ENCODE data around the gene FASTK.
"Not testable (repeated sequence)": the region's sequence is repeated elsewhere in the genome, so short reads cannot be mapped to it uniquely, and the experiment has no call there.

FASTK gene

GRCh38 chr7:151057989-151058780 is 22.4 kb downstream of the FASTK start:
- peak; percentile 99 for DNase-seq
- in situ Hi-C loops (cut with MboI; ENCODE audit: low pct_unique_long_range_greater_than_20kb, low sequenced_read_pairs) = no loop called here

DNA sequence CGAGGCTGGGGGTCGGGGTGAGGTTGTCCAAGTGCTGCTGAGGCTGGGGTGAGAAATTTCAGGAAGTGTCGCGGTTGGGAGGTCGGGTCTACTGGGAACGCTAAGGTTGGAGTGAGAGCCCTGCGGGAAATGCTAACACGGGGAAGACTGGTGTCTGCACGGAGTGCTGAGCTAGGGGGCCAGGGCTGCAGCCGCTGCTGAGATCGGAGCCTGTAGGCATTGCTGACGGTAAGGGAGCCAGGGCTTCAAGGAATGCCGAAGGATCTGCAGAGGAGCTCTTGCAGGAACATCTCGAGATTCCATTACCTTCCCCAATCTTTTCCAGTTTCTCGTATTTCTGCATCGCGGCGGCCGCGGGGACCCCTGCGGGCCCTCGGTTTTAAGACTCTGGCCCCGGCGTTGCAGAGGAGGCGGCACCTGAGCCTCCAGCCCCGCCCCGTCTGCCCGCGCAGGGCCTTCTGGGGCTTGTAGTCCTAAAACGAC is 23.1 kb downstream of the FASTK start, which contains the start of gene CDK5:
TSS of gene CDK5 (minus strand) at position 392 of the 483 bp plus-strand sequence. CDS start at position 343, 49 bp downstream.
- in situ Hi-C loops (cut with MboI; ENCODE audit: low pct_unique_long_range_greater_than_20kb, low sequenced_read_pairs) = no loop called here
- DNase-seq = no peak

- in situ Hi-C loops (cut with MboI; ENCODE audit: low pct_unique_long_range_greater_than_20kb, low sequenced_read_pairs) = no loop called here
- DNase-seq = no peak
Measured at GRCh38 chr7:151056666-151057505, 23.7 kb downstream of the FASTK start.

GRCh38 chr7:151056283-151056665 is 24.3 kb downstream of the FASTK start:
- in situ Hi-C loops (cut with MboI; ENCODE audit: low pct_unique_long_range_greater_than_20kb, low sequenced_read_pairs) = no loop called here
- DNase-seq = no peak

- in situ Hi-C loops (cut with MboI; ENCODE audit: low pct_unique_long_range_greater_than_20kb, low sequenced_read_pairs) = no loop called here
- no peak for DNase-seq
Measured at GRCh38 chr7:151053751-151054150, 26.9 kb downstream of the FASTK start.

- in situ Hi-C loops (cut with MboI; ENCODE audit: low pct_unique_long_range_greater_than_20kb, low sequenced_read_pairs) = no loop called here
- peak; percentile 66 for DNase-seq
Measured at GRCh38 chr7:151053096-151053495, 27.5 kb downstream of the FASTK start.

GRCh38 chr7:151051108-151051507 is 29.5 kb downstream of the FASTK start:
- DNase-seq = no peak
- in situ Hi-C loops (cut with MboI; ENCODE audit: low pct_unique_long_range_greater_than_20kb, low sequenced_read_pairs) = no loop called here

DNA sequence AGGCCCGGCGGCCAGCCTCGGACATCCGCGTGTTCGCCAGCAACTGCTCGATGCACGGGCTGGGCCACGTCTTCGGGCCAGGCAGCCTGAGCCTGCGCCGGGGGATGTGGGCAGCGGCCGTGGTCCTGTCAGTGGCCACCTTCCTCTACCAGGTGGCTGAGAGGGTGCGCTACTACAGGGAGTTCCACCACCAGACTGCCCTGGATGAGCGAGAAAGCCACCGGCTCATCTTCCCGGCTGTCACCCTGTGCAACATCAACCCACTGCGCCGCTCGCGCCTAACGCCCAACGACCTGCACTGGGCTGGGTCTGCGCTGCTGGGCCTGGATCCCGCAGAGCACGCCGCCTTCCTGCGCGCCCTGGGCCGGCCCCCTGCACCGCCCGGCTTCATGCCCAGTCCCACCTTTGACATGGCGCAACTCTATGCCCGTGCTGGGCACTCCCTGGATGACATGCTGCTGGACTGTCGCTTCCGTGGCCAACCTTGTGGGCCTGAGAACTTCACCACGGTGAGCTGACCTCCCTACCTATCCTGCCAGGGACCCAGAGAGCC is 31.6 kb downstream of the FASTK start:
- in situ Hi-C loops (cut with MboI; ENCODE audit: low pct_unique_long_range_greater_than_20kb, low sequenced_read_pairs) = no loop called here
- DNase-seq = no peak

GRCh38 chr7:151047976-151048815 is 32.4 kb downstream of the FASTK start, which contains the start of gene ASIC3:
Gene ASIC3, plus strand, starts transcription at chr7:151048531. Its CDS starts 355 bp downstream, at chr7:151048886.
- DNase-seq = no peak
- in situ Hi-C loops (cut with MboI; ENCODE audit: low pct_unique_long_range_greater_than_20kb, low sequenced_read_pairs) = no loop called here

DNA sequence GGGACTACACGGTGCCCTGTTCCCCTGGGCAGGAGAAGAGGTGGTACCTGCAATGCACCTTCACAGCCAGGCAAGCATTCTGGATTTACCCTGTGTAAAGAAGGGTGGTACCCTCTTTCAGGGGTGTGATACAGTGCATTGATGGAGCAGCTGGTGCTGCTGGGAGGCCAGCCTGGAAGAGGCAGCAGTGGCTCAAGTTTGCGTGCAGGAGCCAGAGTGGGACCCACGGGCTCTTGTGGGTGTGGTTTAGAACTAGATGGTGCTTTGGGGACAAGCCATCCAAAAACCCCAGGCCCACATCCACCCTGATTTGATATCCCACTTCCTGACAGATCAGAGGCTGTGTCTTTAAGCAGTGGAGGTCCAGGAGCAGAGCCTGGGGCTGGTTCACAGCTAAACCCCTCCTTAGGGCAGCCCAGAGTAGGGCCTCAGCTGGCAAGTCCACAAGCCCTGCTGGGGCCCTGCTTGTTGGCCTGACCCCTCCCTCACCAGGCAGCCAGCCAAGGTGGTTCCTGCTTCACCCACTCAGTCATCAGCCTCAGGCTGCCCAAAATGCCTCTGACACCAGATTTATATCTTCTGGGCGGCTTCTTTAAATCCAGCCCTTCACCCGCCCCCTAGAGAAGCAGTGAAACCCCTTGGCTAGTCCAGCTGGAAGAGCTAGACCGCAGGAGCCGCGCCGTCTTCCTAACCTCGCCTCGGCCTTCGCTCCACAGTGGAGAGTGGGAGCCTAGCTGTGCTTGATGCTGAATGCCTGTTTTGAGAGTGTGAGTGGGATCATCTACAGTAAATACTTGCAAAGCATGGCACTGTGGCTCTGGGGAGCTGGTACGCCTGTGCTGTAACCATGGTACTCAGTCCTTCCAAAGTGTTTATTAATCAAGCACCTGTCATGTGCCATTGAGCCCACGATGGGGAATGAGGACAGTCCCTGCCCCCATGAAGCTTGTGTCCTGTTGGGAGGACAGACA is 33.7 kb downstream of the FASTK start:
- in situ Hi-C loops (cut with MboI; ENCODE audit: low pct_unique_long_range_greater_than_20kb, low sequenced_read_pairs) = no loop called here
- DNase-seq = no peak

GRCh38 chr7:151045967-151046366 is 34.6 kb downstream of the FASTK start:
- in situ Hi-C loops (cut with MboI; ENCODE audit: low pct_unique_long_range_greater_than_20kb, low sequenced_read_pairs) = no loop called here
- no peak for DNase-seq

DNA sequence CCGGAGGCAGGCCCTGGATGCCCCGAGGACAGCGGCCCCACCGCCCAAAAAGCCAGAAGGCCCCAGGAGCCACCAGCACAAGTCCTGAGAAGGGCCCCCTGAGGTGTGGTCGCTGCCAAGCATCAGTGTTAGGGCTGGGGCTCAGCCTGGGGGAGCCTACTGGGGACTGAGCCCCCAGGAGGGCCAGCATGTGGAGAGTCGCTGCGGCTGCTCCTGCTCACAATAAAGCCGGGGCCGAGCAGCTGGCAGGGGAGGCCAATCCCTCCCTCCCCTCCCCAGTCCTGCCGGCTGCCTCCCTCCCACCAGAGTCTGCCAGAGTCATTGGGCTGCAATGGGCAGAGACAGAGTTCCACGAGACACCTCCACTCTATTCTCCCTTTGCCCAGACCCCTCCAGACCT is 35.3 kb downstream of the FASTK start:
- no peak for DNase-seq
- in situ Hi-C loops (cut with MboI; ENCODE audit: low pct_unique_long_range_greater_than_20kb, low sequenced_read_pairs) = no loop called here

- in situ Hi-C loops (cut with MboI; ENCODE audit: low pct_unique_long_range_greater_than_20kb, low sequenced_read_pairs) = no loop called here
- DNase-seq = no peak
Measured at GRCh38 chr7:151043959-151044358, 36.6 kb downstream of the FASTK start.

DNA sequence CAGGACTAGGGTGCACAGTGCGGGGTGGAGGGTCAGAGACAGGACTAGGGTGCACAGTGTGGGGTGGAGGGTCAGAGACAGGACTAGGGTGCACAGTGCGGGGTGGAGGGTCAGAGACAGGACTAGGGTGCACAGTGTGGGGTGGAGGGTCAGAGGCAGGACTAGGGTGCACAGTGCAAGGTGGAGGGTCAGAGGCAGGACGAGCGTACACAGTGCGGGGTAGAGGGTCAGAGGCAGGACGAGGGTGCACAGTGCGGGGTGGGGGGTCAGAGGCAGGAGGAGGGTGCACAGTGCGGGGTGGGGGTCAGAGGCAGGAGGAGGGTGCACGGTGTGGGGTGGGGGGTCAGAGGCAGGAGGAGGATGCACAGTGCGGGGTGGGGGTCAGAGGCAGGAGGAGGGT is 37.2 kb downstream of the FASTK start:
- in situ Hi-C loops (cut with MboI; ENCODE audit: low pct_unique_long_range_greater_than_20kb, low sequenced_read_pairs); DNase-seq: not testable (repeated sequence)

GRCh38 chr7:151040616-151041375 is 39.8 kb downstream of the FASTK start:
- in situ Hi-C loops (cut with MboI; ENCODE audit: low pct_unique_long_range_greater_than_20kb, low sequenced_read_pairs) = no loop called here
- DNase-seq = no peak

- in situ Hi-C loops (cut with MboI; ENCODE audit: low pct_unique_long_range_greater_than_20kb, low sequenced_read_pairs) = no loop called here
Measured at GRCh38 chr7:151039850-151040548, 40.6 kb downstream of the FASTK start.

More at GRCh38 chr7:151039850-151040548, 40.6 kb downstream of the FASTK start:
- no peak for DNase-seq

All from KBM-7 (cell line).